ENCODE data around the gene EGFL7. TPM values are rescaled to one million over a fixed set of nuclear protein-coding genes. Genes with fewer than 3 reads are reported as not detected.

EGFL7 gene
- total RNA-seq, 1 experiment from 2014 or later = 54.6 TPM

GRCh38 chr9:136679431-136679941, 16.8 kb downstream of the EGFL7 start:
- Mint-ChIP-seq H3K4me1 (peaks cover 5% of the 10 kb centered on the region; the same call in 1 of the 2 replicates), H3K27me3 (ENCODE audit: low read depth) (no peaks in the 10 kb centered on the region), H3K27ac (no peak overlapping the region), H3K4me3 (no peak overlapping the region), H3K9me3 (no peaks in the 10 kb centered on the region), H3K36me3 (no peaks in the 10 kb centered on the region)
- POLR2A ChIA-PET = no interaction called here
- ATAC-seq = no peak
- CTCF ChIA-PET = interaction anchor here (1.4 to 9.6 kb wide), 2 partner anchors 7 to 14 kb away, joined by 5 to 103 read pairs; no protein-coding TSS in a partner anchor
- TF ChIP-seq ESRRA (CRISPR knock-in tag; IDR thresholded peaks at IDR 0.05; ENCODE audit: borderline replicate concordance) = no peak
- TF ChIP-seq ZNF219 (CRISPR knock-in tag; IDR thresholded peaks at IDR 0.05; ENCODE audit: borderline replicate concordance) = no peak
- no peak for TF ChIP-seq HMGXB4 (CRISPR knock-in tag; IDR thresholded peaks at IDR 0.05)
- TF ChIP-seq IRF2 (CRISPR knock-in tag; IDR thresholded peaks at IDR 0.05; ENCODE audit: borderline replicate concordance, low read depth) = no peak
- TF ChIP-seq PREB (CRISPR knock-in tag; IDR thresholded peaks at IDR 0.05; ENCODE audit: borderline replicate concordance) = no peak
- no peak for TF ChIP-seq FOXP4 (CRISPR knock-in tag; IDR thresholded peaks at IDR 0.05)
- TF ChIP-seq TP53 (CRISPR knock-in tag; IDR thresholded peaks at IDR 0.05) = no peak
- TF ChIP-seq NFATC4 (CRISPR knock-in tag; IDR thresholded peaks at IDR 0.05) = no peak
- no peak for TF ChIP-seq CDX4 (CRISPR knock-in tag; IDR thresholded peaks at IDR 0.05; ENCODE audit: borderline replicate concordance)
- no peak for DNase-seq (ENCODE audit: low spot score)

- ChIA-PET POLR2A (interaction anchor here (0.6 kb wide), 1 partner anchor 41 kb away, joined by 3 read pairs; no protein-coding TSS in a partner anchor), CTCF (interaction anchor here (0.6 to 9.6 kb wide), 4 partner anchors 9 to 196 kb away, joined by 3 to 103 read pairs (median 5); no protein-coding TSS in a partner anchor)
- H3K4me3 Mint-ChIP-seq = no peak overlapping the region
- TF ChIP-seq ZNF281 (CRISPR knock-in tag; IDR thresholded peaks at IDR 0.05) (no peak), ZMAT4 (CRISPR knock-in tag; IDR thresholded peaks at IDR 0.05) (no peak), OVOL2 (CRISPR knock-in tag; IDR thresholded peaks at IDR 0.05; ENCODE audit: borderline replicate concordance) (no peak), SOX15 (CRISPR knock-in tag; IDR thresholded peaks at IDR 0.05) (no peak), ELF4 (CRISPR knock-in tag; IDR thresholded peaks at IDR 0.05; ENCODE audit: low read depth) (no peak), FOXP4 (CRISPR knock-in tag; IDR thresholded peaks at IDR 0.05) (no peak), TCF7 (CRISPR knock-in tag; IDR thresholded peaks at IDR 0.05; ENCODE audit: low read depth) (no peak)
- TF ChIP-seq, protein P1, sequence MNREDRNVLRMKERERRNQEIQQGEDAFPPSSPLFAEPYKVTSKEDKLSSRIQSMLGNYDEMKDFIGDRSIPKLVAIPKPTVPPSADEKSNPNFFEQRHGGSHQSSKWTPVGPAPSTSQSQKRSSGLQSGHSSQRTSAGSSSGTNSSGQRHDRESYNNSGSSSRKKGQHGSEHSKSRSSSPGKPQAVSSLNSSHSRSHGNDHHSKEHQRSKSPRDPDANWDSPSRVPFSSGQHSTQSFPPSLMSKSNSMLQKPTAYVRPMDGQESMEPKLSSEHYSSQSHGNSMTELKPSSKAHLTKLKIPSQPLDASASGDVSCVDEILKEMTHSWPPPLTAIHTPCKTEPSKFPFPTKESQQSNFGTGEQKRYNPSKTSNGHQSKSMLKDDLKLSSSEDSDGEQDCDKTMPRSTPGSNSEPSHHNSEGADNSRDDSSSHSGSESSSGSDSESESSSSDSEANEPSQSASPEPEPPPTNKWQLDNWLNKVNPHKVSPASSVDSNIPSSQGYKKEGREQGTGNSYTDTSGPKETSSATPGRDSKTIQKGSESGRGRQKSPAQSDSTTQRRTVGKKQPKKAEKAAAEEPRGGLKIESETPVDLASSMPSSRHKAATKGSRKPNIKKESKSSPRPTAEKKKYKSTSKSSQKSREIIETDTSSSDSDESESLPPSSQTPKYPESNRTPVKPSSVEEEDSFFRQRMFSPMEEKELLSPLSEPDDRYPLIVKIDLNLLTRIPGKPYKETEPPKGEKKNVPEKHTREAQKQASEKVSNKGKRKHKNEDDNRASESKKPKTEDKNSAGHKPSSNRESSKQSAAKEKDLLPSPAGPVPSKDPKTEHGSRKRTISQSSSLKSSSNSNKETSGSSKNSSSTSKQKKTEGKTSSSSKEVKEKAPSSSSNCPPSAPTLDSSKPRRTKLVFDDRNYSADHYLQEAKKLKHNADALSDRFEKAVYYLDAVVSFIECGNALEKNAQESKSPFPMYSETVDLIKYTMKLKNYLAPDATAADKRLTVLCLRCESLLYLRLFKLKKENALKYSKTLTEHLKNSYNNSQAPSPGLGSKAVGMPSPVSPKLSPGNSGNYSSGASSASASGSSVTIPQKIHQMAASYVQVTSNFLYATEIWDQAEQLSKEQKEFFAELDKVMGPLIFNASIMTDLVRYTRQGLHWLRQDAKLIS (CRISPR knock-in tag; IDR thresholded peaks at IDR 0.05; ENCODE audit: borderline replicate concordance) = no peak
These were observed 18.3 kb downstream of the EGFL7 start for GRCh38 chr9:136681029-136681428.

More at GRCh38 chr9:136681029-136681428, 18.3 kb downstream of the EGFL7 start:
- DNase-seq (ENCODE audit: low spot score) = no peak
- peaks cover 6% of the 10 kb centered on the region; the same call in 1 of the 2 replicates for H3K4me1 Mint-ChIP-seq
- H3K27ac Mint-ChIP-seq = no peak overlapping the region
- no peak for ATAC-seq
- no peaks in the 10 kb centered on the region for H3K9me3 Mint-ChIP-seq
- no peaks in the 10 kb centered on the region for H3K27me3 Mint-ChIP-seq (ENCODE audit: low read depth)
- no peaks in the 10 kb centered on the region for H3K36me3 Mint-ChIP-seq
